Measurements from ENCODE around the gene CADPS2. TPM values are rescaled to one million over a fixed set of nuclear protein-coding genes. Genes with fewer than 3 reads are reported as not detected.

The CADPS2 gene
- total RNA-seq, 2 donors from 2014 or later, result 4.3 to 11.7 TPM

DNA sequence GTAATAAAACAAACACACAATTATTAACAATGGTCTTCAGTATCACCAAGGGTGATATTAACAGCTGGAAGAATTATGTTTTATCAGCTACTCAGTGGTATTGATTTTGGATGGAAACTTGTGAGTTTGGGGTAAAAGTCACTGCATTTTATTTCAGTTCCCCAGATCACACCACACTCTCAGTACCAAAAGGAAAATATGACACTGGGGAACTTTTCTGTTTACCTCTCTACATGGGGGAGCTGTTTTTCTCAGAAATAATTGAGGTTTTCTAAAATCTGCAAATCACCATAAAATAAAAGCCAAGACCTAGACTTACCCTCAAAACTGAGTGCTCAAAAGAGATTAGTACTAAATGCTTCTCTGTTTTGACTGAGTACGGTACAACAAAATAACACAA is 483.1 kb downstream of the CADPS2 start:
- TF ChIP-seq, protein P1, sequence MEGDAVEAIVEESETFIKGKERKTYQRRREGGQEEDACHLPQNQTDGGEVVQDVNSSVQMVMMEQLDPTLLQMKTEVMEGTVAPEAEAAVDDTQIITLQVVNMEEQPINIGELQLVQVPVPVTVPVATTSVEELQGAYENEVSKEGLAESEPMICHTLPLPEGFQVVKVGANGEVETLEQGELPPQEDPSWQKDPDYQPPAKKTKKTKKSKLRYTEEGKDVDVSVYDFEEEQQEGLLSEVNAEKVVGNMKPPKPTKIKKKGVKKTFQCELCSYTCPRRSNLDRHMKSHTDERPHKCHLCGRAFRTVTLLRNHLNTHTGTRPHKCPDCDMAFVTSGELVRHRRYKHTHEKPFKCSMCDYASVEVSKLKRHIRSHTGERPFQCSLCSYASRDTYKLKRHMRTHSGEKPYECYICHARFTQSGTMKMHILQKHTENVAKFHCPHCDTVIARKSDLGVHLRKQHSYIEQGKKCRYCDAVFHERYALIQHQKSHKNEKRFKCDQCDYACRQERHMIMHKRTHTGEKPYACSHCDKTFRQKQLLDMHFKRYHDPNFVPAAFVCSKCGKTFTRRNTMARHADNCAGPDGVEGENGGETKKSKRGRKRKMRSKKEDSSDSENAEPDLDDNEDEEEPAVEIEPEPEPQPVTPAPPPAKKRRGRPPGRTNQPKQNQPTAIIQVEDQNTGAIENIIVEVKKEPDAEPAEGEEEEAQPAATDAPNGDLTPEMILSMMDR (conservative IDR thresholded peaks at IDR 0.05), result no peak
- no peaks in the 10 kb centered on the region for H3K36me3 ChIP-seq (ENCODE audit: control insufficient read depth, insufficient read depth, low read length)
- H3K9ac ChIP-seq (ENCODE audit: extremely low read depth, low read length, poor library complexity, severe bottlenecking), result no peak overlapping the region
- DNase-seq, result no peak
- H3K4me3 Mint-ChIP-seq, result no peak overlapping the region
- H3K27ac Mint-ChIP-seq, result no peak overlapping the region
- no peaks in the 10 kb centered on the region for H3K27me3 ChIP-seq (ENCODE audit: control insufficient read depth, insufficient read depth, low read length, poor library complexity, severe bottlenecking)
- peaks cover 3% of the 10 kb centered on the region for H3K4me1 ChIP-seq (ENCODE audit: control insufficient read depth, insufficient read depth, low read length)
- H3K9me3 Mint-ChIP-seq, result peaks cover 7% of the 10 kb centered on the region
- H3K4me3 ChIP-seq (ENCODE audit: low read length), result no peak overlapping the region
- no peaks in the 10 kb centered on the region for H3K27me3 Mint-ChIP-seq (ENCODE audit: insufficient read depth)
- no peaks in the 10 kb centered on the region for H3K36me3 Mint-ChIP-seq (ENCODE audit: low read depth)
- H3K27ac ChIP-seq (ENCODE audit: low read depth, low read length), result no peak overlapping the region
- H3K4me1 Mint-ChIP-seq, result peaks cover 25% of the 10 kb centered on the region
- no peaks in the 10 kb centered on the region for H3K9me3 ChIP-seq (ENCODE audit: control insufficient read depth, low read length)
- no CpG with 5 or more reads among the region's 1 CpG for WGBS, 2 experiments (ENCODE audit: insufficient coverage in 1 of 2, insufficient read length in 1 of 2)

DNA sequence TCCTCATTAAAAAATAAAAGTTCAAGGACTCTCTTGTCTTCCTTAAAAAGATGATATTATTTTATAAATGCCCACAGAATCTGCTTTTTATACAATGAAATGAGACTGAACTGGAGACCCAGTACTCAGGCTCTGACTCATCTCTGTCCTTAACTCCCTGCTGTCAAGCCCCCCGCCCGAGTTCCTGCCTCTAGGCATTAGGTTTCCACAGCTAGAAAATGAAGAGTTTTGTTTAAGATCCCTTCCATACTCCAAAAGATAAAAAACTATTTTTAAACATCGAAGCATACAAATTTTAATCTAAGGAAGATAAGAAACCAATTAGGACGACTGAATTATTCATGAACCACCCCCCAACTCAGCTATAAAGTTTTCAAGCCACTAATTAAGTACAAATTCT is 484.0 kb downstream of the CADPS2 start:
- Histone ChIP-seq H3K9ac (ENCODE audit: extremely low read depth, low read length, poor library complexity, severe bottlenecking) (no peak overlapping the region), H3K36me3 (ENCODE audit: control insufficient read depth, insufficient read depth, low read length) (no peaks in the 10 kb centered on the region), H3K27ac (ENCODE audit: low read depth, low read length) (no peak overlapping the region), H3K9me3 (ENCODE audit: control insufficient read depth, low read length) (no peaks in the 10 kb centered on the region), H3K4me1 (ENCODE audit: control insufficient read depth, insufficient read depth, low read length) (peaks cover 3% of the 10 kb centered on the region), H3K27me3 (ENCODE audit: control insufficient read depth, insufficient read depth, low read length, poor library complexity, severe bottlenecking) (no peaks in the 10 kb centered on the region), H3K4me3 (ENCODE audit: low read length) (no peak overlapping the region)
- 12 to 13% methylated on average over 2 to 4 of the region's 4 CpGs for WGBS, 2 experiments (ENCODE audit: insufficient coverage in 1 of 2, insufficient read length in 1 of 2)
- H3K9me3 Mint-ChIP-seq, result peaks cover 7% of the 10 kb centered on the region
- no peaks in the 10 kb centered on the region for H3K27me3 Mint-ChIP-seq (ENCODE audit: insufficient read depth)
- peaks cover 23% of the 10 kb centered on the region for H3K4me1 Mint-ChIP-seq
- peak; percentile 80 for DNase-seq
- H3K4me3 Mint-ChIP-seq, result no peak overlapping the region
- no peak overlapping the region for H3K27ac Mint-ChIP-seq
- TF ChIP-seq, protein P1 (conservative IDR thresholded peaks at IDR 0.05), result no peak
- H3K36me3 Mint-ChIP-seq (ENCODE audit: low read depth), result no peaks in the 10 kb centered on the region

DNA sequence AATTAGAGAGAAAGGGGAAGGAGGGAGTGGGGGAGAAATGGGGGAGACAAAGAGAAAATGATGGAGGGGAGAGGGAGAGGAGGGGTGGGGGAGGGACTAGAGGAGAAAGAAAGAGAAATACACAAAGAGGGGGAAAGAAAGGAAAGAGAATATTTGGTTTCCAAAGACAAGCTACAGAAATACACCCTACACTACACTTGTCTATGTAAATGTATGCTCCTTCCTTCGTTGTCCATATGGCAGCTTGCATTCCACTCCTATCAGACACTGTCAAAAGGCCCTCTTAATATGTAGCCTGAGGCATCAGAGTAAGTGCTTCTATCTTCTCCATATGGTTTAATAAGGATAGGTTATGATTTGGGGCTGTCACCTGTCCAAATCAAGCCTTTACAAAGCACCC is 488.9 kb downstream of the CADPS2 start:
- no peaks in the 10 kb centered on the region for H3K36me3 Mint-ChIP-seq (ENCODE audit: low read depth)
- no peak for DNase-seq
- H3K27ac Mint-ChIP-seq, result no peak overlapping the region
- H3K27me3 Mint-ChIP-seq (ENCODE audit: insufficient read depth), result no peaks in the 10 kb centered on the region
- no peak overlapping the region for H3K9ac ChIP-seq (ENCODE audit: extremely low read depth, low read length, poor library complexity, severe bottlenecking)
- no peak overlapping the region for H3K4me3 ChIP-seq (ENCODE audit: low read length)
- no peak overlapping the region for H3K27ac ChIP-seq (ENCODE audit: low read depth, low read length)
- H3K9me3 Mint-ChIP-seq, result no peaks in the 10 kb centered on the region
- no peaks in the 10 kb centered on the region for H3K36me3 ChIP-seq (ENCODE audit: control insufficient read depth, insufficient read depth, low read length)
- TF ChIP-seq, protein P1 (conservative IDR thresholded peaks at IDR 0.05), result no peak
- H3K4me1 ChIP-seq (ENCODE audit: control insufficient read depth, insufficient read depth, low read length), result peaks cover 3% of the 10 kb centered on the region
- no peak overlapping the region for H3K4me3 Mint-ChIP-seq
- no peaks in the 10 kb centered on the region for H3K9me3 ChIP-seq (ENCODE audit: control insufficient read depth, low read length)
- H3K27me3 ChIP-seq (ENCODE audit: control insufficient read depth, insufficient read depth, low read length, poor library complexity, severe bottlenecking), result no peaks in the 10 kb centered on the region
- WGBS, 2 experiments (ENCODE audit: insufficient coverage in 1 of 2, insufficient read length in 1 of 2), result 74 to 80% methylated on average over 1 of the region's 1 CpG
- peaks cover 19% of the 10 kb centered on the region for H3K4me1 Mint-ChIP-seq
